DOHH2 (cell line): Measurements from ENCODE around the gene NLGN1.

ENCODE experiments used
- H3F3A ChIP-seq: fragments of 200-600 bp; sonication (generic), shearing (Covaris generic); 2 replicates; pipeline ENCODE4 v1.6.0; 2016; ENCODE audit warnings: antibody characterized with exemption, mild to moderate bottlenecking; ENCODE audit not compliant: control insufficient read depth, insufficient read depth
- H3K27ac ChIP-seq: fragments of 200-600 bp; sonication (generic); 2 replicates; pipeline ENCODE4 v1.5.1; 2014; ENCODE audit warnings: low read depth, mild to moderate bottlenecking, low read length, moderate library complexity
- H3K27me3 ChIP-seq: fragments of 200-600 bp; sonication (generic); 2 replicates; pipeline ENCODE4 v1.6.1; 2014; ENCODE audit warnings: mild to moderate bottlenecking, low read length, mixed read lengths; ENCODE audit not compliant: control insufficient read depth
- H3K36me3 ChIP-seq: fragments of 200-600 bp; sonication (generic); 2 replicates; pipeline ENCODE4 v1.6.1; 2014; ENCODE audit warnings: mild to moderate bottlenecking, low read length, moderate library complexity, mixed read lengths; ENCODE audit not compliant: control insufficient read depth
- H3K4me1 ChIP-seq: fragments of 200-600 bp; sonication (generic); 2 replicates; pipeline ENCODE4 v1.6.1; 2014; ENCODE audit warnings: mild to moderate bottlenecking, low read length, mixed read lengths; ENCODE audit not compliant: control insufficient read depth
- H3K4me2 ChIP-seq: fragments of 200-600 bp; sonication (generic); 2 replicates; pipeline ENCODE4 v1.6.0; 2014; ENCODE audit warnings: mild to moderate bottlenecking, low read length, moderate library complexity
- H3K4me3 ChIP-seq: fragments of 200-600 bp; sonication (generic); 2 replicates; pipeline ENCODE4 v1.5.1; 2014; ENCODE audit warnings: mild to moderate bottlenecking, low read length, mixed read lengths
- H3K79me2 ChIP-seq: fragments of 200-600 bp; sonication (generic); 2 replicates; pipeline ENCODE4 v1.6.1; 2014; ENCODE audit warnings: mild to moderate bottlenecking, low read length, mixed read lengths; ENCODE audit not compliant: control insufficient read depth
- H3K9me2 ChIP-seq: fragments of 200-600 bp; sonication (generic); replicated peaks from 2 replicates; pipeline ENCODE4 v1.6.1; 2014; ENCODE audit warnings: mild to moderate bottlenecking, low read length, mixed read lengths; ENCODE audit not compliant: control insufficient read depth
- H3K9me3 ChIP-seq: fragments of 200-600 bp; sonication (generic); 2 replicates; pipeline ENCODE4 v1.6.1; 2014; ENCODE audit warnings: antibody characterized with exemption, low read length, mixed read lengths; ENCODE audit not compliant: control insufficient read depth, insufficient read depth
- H4K20me1 ChIP-seq: fragments of 200-600 bp; sonication (generic); 2 replicates; pipeline ENCODE4 v1.6.0; 2014; ENCODE audit warnings: low read depth, mild to moderate bottlenecking, antibody characterized with exemption, low read length, moderate library complexity; ENCODE audit not compliant: control insufficient read depth, insufficient read depth
- CTCF ChIP-seq: fragments of 200-600 bp; sonication (generic); IDR thresholded peaks from one replicate; pipeline ENCODE4 v1.5.1; 2014; ENCODE audit warnings: antibody characterized with exemption, mild to moderate bottlenecking, low read depth, low read length; ENCODE audit not compliant: poor library complexity, severe bottlenecking
- EZH2phosphoT487 ChIP-seq: fragments of 200-600 bp; sonication (generic); IDR thresholded peaks from 2 replicates; pipeline ENCODE4 v1.6.1; 2017; ENCODE audit warnings: borderline replicate concordance, mild to moderate bottlenecking, antibody characterized with exemption, low read length, moderate library complexity, mixed read lengths

NLGN1 gene

GRCh38 chr3:173911446-173911845 is 513.9 kb downstream of the NLGN1 start:
- no peaks in the 10 kb centered on the region for H3K9me2 ChIP-seq
- H3K4me1 ChIP-seq, result no peaks in the 10 kb centered on the region
- no peaks in the 10 kb centered on the region for H3K9me3 ChIP-seq
- H3K4me2 ChIP-seq, result no peak overlapping the region
- H3K4me3 ChIP-seq, result no peak overlapping the region
- H3K36me3 ChIP-seq, result no peaks in the 10 kb centered on the region
- TF ChIP-seq CTCF (no peak), EZH2phosphoT487 (no peak)
- H3K27me3 ChIP-seq, result no peaks in the 10 kb centered on the region
- H3F3A ChIP-seq, result no peaks in the 10 kb centered on the region
- H3K27ac ChIP-seq, result no peak overlapping the region
- no peaks in the 10 kb centered on the region for H4K20me1 ChIP-seq
- no peaks in the 10 kb centered on the region for H3K79me2 ChIP-seq

- no peaks in the 10 kb centered on the region for H3K4me1 ChIP-seq
- H3K27ac ChIP-seq, result no peak overlapping the region
- H3K79me2 ChIP-seq, result no peaks in the 10 kb centered on the region
- no peaks in the 10 kb centered on the region for H4K20me1 ChIP-seq
- H3K4me2 ChIP-seq, result no peak overlapping the region
- no peak overlapping the region for H3K4me3 ChIP-seq
- H3K9me3 ChIP-seq, result no peaks in the 10 kb centered on the region
- no peaks in the 10 kb centered on the region for H3K27me3 ChIP-seq
- no peaks in the 10 kb centered on the region for H3K36me3 ChIP-seq
- H3F3A ChIP-seq, result no peaks in the 10 kb centered on the region
- TF ChIP-seq EZH2phosphoT487, result no peak
- no peak for TF ChIP-seq CTCF
- no peaks in the 10 kb centered on the region for H3K9me2 ChIP-seq
Observed at GRCh38 chr3:173912126-173912525, 514.6 kb downstream of the NLGN1 start.

GRCh38 chr3:173913397-173913796 is 515.9 kb downstream of the NLGN1 start:
- no peak overlapping the region for H3K4me3 ChIP-seq
- H3K9me2 ChIP-seq, result no peaks in the 10 kb centered on the region
- H3F3A ChIP-seq, result no peaks in the 10 kb centered on the region
- H3K79me2 ChIP-seq, result no peaks in the 10 kb centered on the region
- H4K20me1 ChIP-seq, result no peaks in the 10 kb centered on the region
- no peak overlapping the region for H3K4me2 ChIP-seq
- H3K36me3 ChIP-seq, result no peaks in the 10 kb centered on the region
- no peak overlapping the region for H3K27ac ChIP-seq
- no peaks in the 10 kb centered on the region for H3K4me1 ChIP-seq
- H3K27me3 ChIP-seq, result no peaks in the 10 kb centered on the region
- TF ChIP-seq CTCF, result no peak
- TF ChIP-seq EZH2phosphoT487, result no peak
- H3K9me3 ChIP-seq, result no peaks in the 10 kb centered on the region

- Histone ChIP-seq H3K36me3 (no peaks in the 10 kb centered on the region), H3F3A (no peaks in the 10 kb centered on the region), H3K27ac (no peak overlapping the region), H3K27me3 (no peaks in the 10 kb centered on the region), H3K4me1 (no peaks in the 10 kb centered on the region), H3K4me3 (no peak overlapping the region), H3K9me2 (no peaks in the 10 kb centered on the region), H3K9me3 (no peaks in the 10 kb centered on the region), H4K20me1 (no peaks in the 10 kb centered on the region), H3K4me2 (no peak overlapping the region), H3K79me2 (no peaks in the 10 kb centered on the region)
- no peak for TF ChIP-seq CTCF
- TF ChIP-seq EZH2phosphoT487, result no peak
Observed at GRCh38 chr3:173913974-173914421, 516.5 kb downstream of the NLGN1 start.
